Measurements from ENCODE around the gene UBTD2.
A peak's percentile ranks its signal among the peaks of the same experiment; 100 is the strongest.
"Not testable (repeated sequence)": the region's sequence is repeated elsewhere in the genome, so short reads cannot be mapped to it uniquely, and the experiment has no call there.

Gene UBTD2

GRCh38 chr5:172209714-172210113 lies 73.8 kb downstream of the UBTD2 start:
- TF ChIP-seq ATF2 (tag by site-specific recombination; IDR thresholded peaks at IDR 0.05; ENCODE audit: low read depth) (peak; percentile 82), ZNF530 (tag by site-specific recombination; IDR thresholded peaks at IDR 0.05; ENCODE audit: low read depth) (no peak)
- Histone ChIP-seq H3K4me1 (ENCODE audit: control insufficient read depth, insufficient read depth, low read length) (no peaks in the 10 kb centered on the region), H3K36me3 (ENCODE audit: control insufficient read depth in 2 of 2, insufficient read depth in 1 of 2, low read length in 2 of 2) (peaks cover 0 to 28% of the 10 kb centered on the region in 2 experiments; a peak in 2 of 3 replicates), H3K4me3 (ENCODE audit: low read depth, low read length) (no peak overlapping the region), H3K27ac (ENCODE audit: extremely low read depth, low read depth, low read length) (no peak overlapping the region), H3K9me3 (ENCODE audit: control insufficient read depth, insufficient read depth, low read depth, low read length) (no peaks in the 10 kb centered on the region)
- ChIA-PET CTCF (interaction anchor here (0.6 kb wide), 1 partner anchor 21 kb away, joined by 3 read pairs; no protein-coding TSS in a partner anchor), POLR2A (no interaction called here)

GRCh38 chr5:172207511-172207910 lies 76.1 kb downstream of the UBTD2 start:
- no peak overlapping the region for H3K27ac ChIP-seq (ENCODE audit: extremely low read depth, low read depth, low read length)
- no peaks in the 10 kb centered on the region for H3K9me3 ChIP-seq (ENCODE audit: control insufficient read depth, insufficient read depth, low read depth, low read length)
- ChIA-PET CTCF (no interaction called here), POLR2A (no interaction called here)
- H3K36me3 ChIP-seq (ENCODE audit: control insufficient read depth in 2 of 2, insufficient read depth in 1 of 2, low read length in 2 of 2) = peaks cover 0 to 22% of the 10 kb centered on the region in 2 experiments; a peak in 2 of 3 replicates
- TF ChIP-seq ZSCAN23 (tag by site-specific recombination; IDR thresholded peaks at IDR 0.05) (no peak), ZNF600 (tag by site-specific recombination; IDR thresholded peaks at IDR 0.05) (no peak), ZBTB10 (tag by site-specific recombination; IDR thresholded peaks at IDR 0.05) (no peak), ZNF629 (tag by site-specific recombination; IDR thresholded peaks at IDR 0.05) (no peak), ZNF530 (tag by site-specific recombination; IDR thresholded peaks at IDR 0.05; ENCODE audit: low read depth) (no peak), ZNF248 (tag by site-specific recombination; IDR thresholded peaks at IDR 0.05) (no peak), AEBP2 (tag by site-specific recombination; IDR thresholded peaks at IDR 0.05; ENCODE audit: borderline replicate concordance) (no peak)
- no peak overlapping the region for H3K4me3 ChIP-seq (ENCODE audit: low read depth, low read length)
- no peaks in the 10 kb centered on the region for H3K4me1 ChIP-seq (ENCODE audit: control insufficient read depth, insufficient read depth, low read length)

- H3K36me3 ChIP-seq (ENCODE audit: control insufficient read depth in 2 of 2, insufficient read depth in 1 of 2, low read length in 2 of 2); H3K4me3 ChIP-seq (ENCODE audit: low read depth, low read length); POLR2A ChIA-PET; H3K27ac ChIP-seq (ENCODE audit: extremely low read depth, low read depth, low read length); H3K4me1 ChIP-seq (ENCODE audit: control insufficient read depth, insufficient read depth, low read length); H3K9me3 ChIP-seq (ENCODE audit: control insufficient read depth, insufficient read depth, low read depth, low read length): not testable (repeated sequence)
- CTCF ChIA-PET = interaction anchor here (1.0 kb wide), 1 partner anchor 90 kb away, joined by 4 read pairs; no protein-coding TSS in a partner anchor
Observed at GRCh38 chr5:172205984-172206383, 77.6 kb downstream of the UBTD2 start.

- H3K27ac ChIP-seq (ENCODE audit: extremely low read depth, low read depth, low read length) = no peak overlapping the region
- POLR2A ChIA-PET = no interaction called here
- H3K4me3 ChIP-seq (ENCODE audit: low read depth, low read length) = no peak overlapping the region
- H3K4me1 ChIP-seq (ENCODE audit: control insufficient read depth, insufficient read depth, low read length) = no peaks in the 10 kb centered on the region
- no peaks in the 10 kb centered on the region for H3K9me3 ChIP-seq (ENCODE audit: control insufficient read depth, insufficient read depth, low read depth, low read length)
- CTCF ChIA-PET = no interaction called here
- H3K36me3 ChIP-seq (ENCODE audit: control insufficient read depth in 2 of 2, insufficient read depth in 1 of 2, low read length in 2 of 2) = no peaks in the 10 kb centered on the region
- TF ChIP-seq ZNF184 (tag by site-specific recombination; IDR thresholded peaks at IDR 0.05) (no peak), ZNF660 (tag by site-specific recombination; IDR thresholded peaks at IDR 0.05) (no peak), ZNF26 (tag by site-specific recombination; IDR thresholded peaks at IDR 0.05) (no peak), IKZF3 (tag by site-specific recombination; IDR thresholded peaks at IDR 0.05) (no peak), ZNF239 (tag by site-specific recombination; IDR thresholded peaks at IDR 0.05) (no peak), EGR2 (tag by site-specific recombination; IDR thresholded peaks at IDR 0.05; ENCODE audit: low read depth) (no peak), REST (tag by site-specific recombination; IDR thresholded peaks at IDR 0.05) (no peak), ZNF837 (tag by site-specific recombination; IDR thresholded peaks at IDR 0.05) (no peak), ZNF654 (tag by site-specific recombination; IDR thresholded peaks at IDR 0.05; ENCODE audit: low read depth) (no peak), ZNF10 (tag by site-specific recombination; IDR thresholded peaks at IDR 0.05) (no peak)
Observed at GRCh38 chr5:172200476-172200875, 83.1 kb downstream of the UBTD2 start.
